ENCODE results near the gene SPATA31D1. TPM values are rescaled to one million over a fixed set of nuclear protein-coding genes. Genes with fewer than 3 reads are reported as not detected.

SPATA31D1 gene
- total and polyA plus RNA-seq, 2 donors (not counting 1 experiment from before 2014, with no cell fraction given): not detected

- H3K79me2 ChIP-seq (ENCODE audit: control insufficient read depth, insufficient read depth, low read length): no peaks in the 10 kb centered on the region
- H3K9me3 Mint-ChIP-seq (ENCODE audit: insufficient read depth): no peaks in the 10 kb centered on the region
- no peak overlapping the region for H3K4me3 Mint-ChIP-seq
- H3K27ac ChIP-seq (ENCODE audit: low read length in 2 of 2): no peak overlapping the region
- intact Hi-C loops (cut with micrococcal nuclease): no loop called here
- no peak overlapping the region for H2AFZ ChIP-seq (ENCODE audit: insufficient read depth, low read depth, low read length, poor library complexity, severe bottlenecking)
- TF ChIP-seq CTCF (IDR thresholded peaks at IDR 0.05): no peak
- TF ChIP-seq EZH2 (IDR thresholded peaks at IDR 0.05; ENCODE audit: borderline replicate concordance, insufficient read depth, low read depth, low read length, poor library complexity, severe bottlenecking): no peak
- H4K20me1 ChIP-seq (ENCODE audit: control insufficient read depth, insufficient read depth, low read length, poor library complexity, severe bottlenecking): no peaks in the 10 kb centered on the region
- no peaks in the 10 kb centered on the region for H3K36me3 ChIP-seq (replicated peaks in 1 of 2; ENCODE audit: control extremely low read depth in 1 of 2, control insufficient read depth in 1 of 2, extremely low read depth in 1 of 2, insufficient read depth in 2 of 2, low read length in 1 of 2)
- H3K4me1 Mint-ChIP-seq: no peaks in the 10 kb centered on the region
- no peaks in the 10 kb centered on the region for H3K27me3 ChIP-seq (replicated peaks in 1 of 4; ENCODE audit: control extremely low read depth in 1 of 4, control insufficient read depth in 3 of 4, insufficient read depth in 4 of 4, low read length in 3 of 4)
- H3K27me3 Mint-ChIP-seq: no peaks in the 10 kb centered on the region
- ChIA-PET POLR2A (no interaction called here), CTCF (no interaction called here)
- H3K4me1 ChIP-seq (ENCODE audit: control insufficient read depth in 2 of 2, insufficient read depth in 2 of 2, low read length in 2 of 2): no peaks in the 10 kb centered on the region
- peaks cover 0 to 10% (median 0%) of the 10 kb centered on the region in 3 donors for H3K9me3 ChIP-seq (ENCODE audit: control extremely low read depth in 1 of 3, control insufficient read depth in 2 of 3, insufficient read depth in 1 of 3, low read length in 2 of 3)
- no peak overlapping the region for H3K4me3 ChIP-seq (ENCODE audit: control extremely low read depth in 1 of 5, extremely low read depth in 1 of 5, insufficient read depth in 1 of 5, low read depth in 2 of 5, low read length in 4 of 5)
- no peak overlapping the region for H3K27ac Mint-ChIP-seq
- no peak for ATAC-seq (ENCODE audit: low read depth)
- DNase-seq: no peak
- no peak overlapping the region for H3K4me2 ChIP-seq (replicated peaks; ENCODE audit: low read depth, low read length, poor library complexity, severe bottlenecking)
- no peak overlapping the region for H3K9ac ChIP-seq (ENCODE audit: low read length)
These were observed 32.6 kb downstream of the SPATA31D1 start for GRCh38 chr9:82021198-82021597.

- no peak overlapping the region for H3K27ac Mint-ChIP-seq
- ChIA-PET CTCF (no interaction called here), POLR2A (no interaction called here)
- no CpG with 5 or more reads among the region's 2 CpGs for WGBS (ENCODE audit: insufficient coverage)
- no peak for DNase-seq
- intact Hi-C loops (cut with micrococcal nuclease): no loop called here
- TF ChIP-seq CTCF (IDR thresholded peaks at IDR 0.05) (no peak), EZH2 (IDR thresholded peaks at IDR 0.05; ENCODE audit: borderline replicate concordance, insufficient read depth, low read depth, low read length, poor library complexity, severe bottlenecking) (no peak)
- Histone ChIP-seq H4K20me1 (ENCODE audit: control insufficient read depth, insufficient read depth, low read length, poor library complexity, severe bottlenecking) (no peaks in the 10 kb centered on the region), H3K27me3 (replicated peaks in 1 of 4; ENCODE audit: control extremely low read depth in 1 of 4, control insufficient read depth in 3 of 4, insufficient read depth in 4 of 4, low read length in 3 of 4) (no peaks in the 10 kb centered on the region), H3K27ac (ENCODE audit: low read length in 2 of 2) (no peak overlapping the region), H3K4me1 (ENCODE audit: control insufficient read depth in 2 of 2, insufficient read depth in 2 of 2, low read length in 2 of 2) (no peaks in the 10 kb centered on the region), H3K9ac (ENCODE audit: low read length) (no peak overlapping the region), H3K4me3 (ENCODE audit: control extremely low read depth in 1 of 5, extremely low read depth in 1 of 5, insufficient read depth in 1 of 5, low read depth in 2 of 5, low read length in 4 of 5) (no peak overlapping the region), H3K36me3 (replicated peaks in 1 of 2; ENCODE audit: control extremely low read depth in 1 of 2, control insufficient read depth in 1 of 2, extremely low read depth in 1 of 2, insufficient read depth in 2 of 2, low read length in 1 of 2) (no peaks in the 10 kb centered on the region), H3K9me3 (ENCODE audit: control extremely low read depth in 1 of 3, control insufficient read depth in 2 of 3, insufficient read depth in 1 of 3, low read length in 2 of 3) (peaks cover 0 to 10% (median 0%) of the 10 kb centered on the region in 3 donors), H3K79me2 (ENCODE audit: control insufficient read depth, insufficient read depth, low read length) (no peaks in the 10 kb centered on the region), H3K4me2 (replicated peaks; ENCODE audit: low read depth, low read length, poor library complexity, severe bottlenecking) (no peak overlapping the region), H2AFZ (ENCODE audit: insufficient read depth, low read depth, low read length, poor library complexity, severe bottlenecking) (no peak overlapping the region)
- H3K4me3 Mint-ChIP-seq: no peak overlapping the region
- no peaks in the 10 kb centered on the region for H3K4me1 Mint-ChIP-seq
- no peaks in the 10 kb centered on the region for H3K27me3 Mint-ChIP-seq
- H3K9me3 Mint-ChIP-seq (ENCODE audit: insufficient read depth): peaks cover 2% of the 10 kb centered on the region
- no peak for ATAC-seq (ENCODE audit: low read depth)
These were observed 33.5 kb downstream of the SPATA31D1 start for GRCh38 chr9:82022121-82022520.

Measured in B cell (primary cell).